Measurements from ENCODE around the gene FBXO36. TPM values are rescaled to one million over a fixed set of nuclear protein-coding genes. Genes with fewer than 3 reads are reported as not detected.
A peak's percentile ranks its signal among the peaks of the same experiment; 100 is the strongest.
"Not testable (repeated sequence)": the region's sequence is repeated elsewhere in the genome, so short reads cannot be mapped to it uniquely, and the experiment has no call there.

The FBXO36 gene
- total and polyA plus RNA-seq, 2 donors (not counting 1 experiment from before 2014, with no cell fraction given), result 3.5 to 5.0 TPM

DNA sequence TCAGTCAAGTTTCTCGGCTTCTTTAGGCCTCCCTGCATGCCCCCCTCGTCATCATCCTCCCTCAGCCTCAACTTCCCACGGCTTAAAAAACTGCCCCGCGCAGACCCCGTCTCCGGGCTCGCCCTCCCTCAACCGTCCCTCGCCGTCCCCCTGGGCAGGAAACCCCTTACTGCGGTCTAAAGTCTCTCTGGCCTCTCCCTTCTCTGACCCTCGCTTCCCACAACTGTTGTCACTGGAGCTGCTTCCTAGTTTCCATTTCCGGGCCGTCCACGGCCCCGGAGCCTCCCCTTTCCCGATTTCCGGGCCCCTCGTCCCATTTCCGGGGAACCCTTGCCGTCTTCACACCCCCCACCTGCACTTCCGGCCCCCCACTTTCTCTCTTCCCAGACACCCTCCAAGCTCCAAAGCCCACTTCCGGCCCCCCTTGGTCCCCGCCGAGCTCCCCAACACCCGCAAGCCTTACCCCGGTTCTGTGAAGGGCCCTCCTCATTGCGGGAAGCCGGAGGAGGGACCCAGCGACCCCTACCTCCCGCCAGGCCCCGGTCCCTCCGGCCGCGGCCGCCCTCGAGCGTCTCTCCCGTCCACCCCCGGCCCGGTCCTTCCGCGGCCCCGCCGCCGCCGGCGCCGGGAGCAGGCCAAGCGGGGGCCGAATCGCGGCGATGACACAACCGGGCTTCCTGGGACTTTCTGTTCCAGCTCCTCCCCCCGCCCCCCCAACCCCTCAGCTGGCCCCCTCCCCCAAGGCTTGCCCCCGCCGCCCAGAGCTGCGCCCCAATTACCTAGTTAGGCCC, 1.0 kb upstream of the FBXO36 start:
- peaks cover 53% of the 10 kb centered on the region for H3K79me2 ChIP-seq (ENCODE audit: control insufficient read depth, insufficient read depth, low read length)
- H3K4me3 ChIP-seq (replicated peaks in 1 of 4; ENCODE audit: control extremely low read depth in 1 of 4, insufficient read depth in 1 of 4, low read depth in 3 of 4, low read length in 4 of 4), result peak overlapping the region; percentile 85 to 97 (median 92)
- peak overlapping the region; percentile 78 for H3K4me2 ChIP-seq (ENCODE audit: extremely low read depth, insufficient read depth, low read length)
- peak; percentile 42 to 63 for DNase-seq (ENCODE audit: low read depth in 2 of 2)
- peak overlapping the region; percentile 97 for H3K27ac ChIP-seq (ENCODE audit: insufficient read depth, low read length)
- peak overlapping the region; percentile 93 for H3K9ac ChIP-seq (ENCODE audit: insufficient read depth, low read length)
- H3K4me1 ChIP-seq (ENCODE audit: control insufficient read depth, extremely low read depth, insufficient read depth, low read length), result no peaks in the 10 kb centered on the region
- no peaks in the 10 kb centered on the region for H3K9me3 ChIP-seq (ENCODE audit: control insufficient read depth, insufficient read depth, low read depth, low read length)
- no peaks in the 10 kb centered on the region for H4K20me1 ChIP-seq (ENCODE audit: control insufficient read depth, extremely low read depth, insufficient read depth, low read length)
- TF ChIP-seq EZH2 (IDR thresholded peaks at IDR 0.05; ENCODE audit: low read length, missing control alignments) (no peak), CTCF (conservative IDR thresholded peaks at IDR 0.05 in 1 of 2, IDR thresholded peaks at IDR 0.05 in 1 of 2; ENCODE audit: low read depth in 1 of 2, low read length in 2 of 2) (no peak)
- peaks cover 3% of the 10 kb centered on the region for H3K36me3 ChIP-seq (ENCODE audit: control insufficient read depth, insufficient read depth, low read length)
- H3K27me3 ChIP-seq (ENCODE audit: control insufficient read depth, insufficient read depth, low read length), result no peaks in the 10 kb centered on the region
- no peak overlapping the region for H2AFZ ChIP-seq (ENCODE audit: low read length)

GRCh38 chr2:229921892-229922448, 333 bp upstream of the FBXO36 start, which contains the start of gene TRIP12:
TSS of gene TRIP12 (minus strand) at chr2:229922009. CDS start at chr2:229880079, 41,930 bp downstream.
- H3K4me2 ChIP-seq (ENCODE audit: extremely low read depth, insufficient read depth, low read length), result peak within 1 kb of the TSS; percentile 78
- no peak for TF ChIP-seq EZH2 (IDR thresholded peaks at IDR 0.05; ENCODE audit: low read length, missing control alignments)
- TF ChIP-seq CTCF (conservative IDR thresholded peaks at IDR 0.05 in 1 of 2, IDR thresholded peaks at IDR 0.05 in 1 of 2; ENCODE audit: low read depth in 1 of 2, low read length in 2 of 2), result no peak
- no peaks in the 10 kb centered on the region for H3K27me3 ChIP-seq (ENCODE audit: control insufficient read depth, insufficient read depth, low read length)
- no peaks in the 10 kb centered on the region for H3K4me1 ChIP-seq (ENCODE audit: control insufficient read depth, extremely low read depth, insufficient read depth, low read length)
- no peaks in the 10 kb centered on the region for H3K9me3 ChIP-seq (ENCODE audit: control insufficient read depth, insufficient read depth, low read depth, low read length)
- H3K36me3 ChIP-seq (ENCODE audit: control insufficient read depth, insufficient read depth, low read length), result peaks cover 3% of the 10 kb centered on the region
- peak; percentile 98 to 99 for DNase-seq (ENCODE audit: low read depth in 2 of 2)
- H3K27ac ChIP-seq (ENCODE audit: insufficient read depth, low read length), result peak within 1 kb of the TSS; percentile 97
- peak within 1 kb of the TSS; percentile 93 for H3K9ac ChIP-seq (ENCODE audit: insufficient read depth, low read length)
- no peaks in the 10 kb centered on the region for H4K20me1 ChIP-seq (ENCODE audit: control insufficient read depth, extremely low read depth, insufficient read depth, low read length)
- H2AFZ ChIP-seq (ENCODE audit: low read length), result peak within 1 kb of the TSS; percentile 98
- peak within 1 kb of the TSS; percentile 85 to 97 (median 92) for H3K4me3 ChIP-seq (replicated peaks in 1 of 4; ENCODE audit: control extremely low read depth in 1 of 4, insufficient read depth in 1 of 4, low read depth in 3 of 4, low read length in 4 of 4)
- peaks cover 48% of the 10 kb centered on the region for H3K79me2 ChIP-seq (ENCODE audit: control insufficient read depth, insufficient read depth, low read length)

GRCh38 chr2:229924541-229924940, 2.2 kb downstream of the FBXO36 start:
- H3K27me3 ChIP-seq (ENCODE audit: control insufficient read depth, insufficient read depth, low read length); H2AFZ ChIP-seq (ENCODE audit: low read length); H3K4me2 ChIP-seq (ENCODE audit: extremely low read depth, insufficient read depth, low read length); H3K27ac ChIP-seq (ENCODE audit: insufficient read depth, low read length); DNase-seq (ENCODE audit: low read depth in 2 of 2); H3K36me3 ChIP-seq (ENCODE audit: control insufficient read depth, insufficient read depth, low read length); H4K20me1 ChIP-seq (ENCODE audit: control insufficient read depth, extremely low read depth, insufficient read depth, low read length); H3K4me3 ChIP-seq (replicated peaks in 1 of 4; ENCODE audit: control extremely low read depth in 1 of 4, insufficient read depth in 1 of 4, low read depth in 3 of 4, low read length in 4 of 4); H3K4me1 ChIP-seq (ENCODE audit: control insufficient read depth, extremely low read depth, insufficient read depth, low read length); H3K9ac ChIP-seq (ENCODE audit: insufficient read depth, low read length); H3K9me3 ChIP-seq (ENCODE audit: control insufficient read depth, insufficient read depth, low read depth, low read length): not testable (repeated sequence)
- peaks cover 25% of the 10 kb centered on the region for H3K79me2 ChIP-seq (ENCODE audit: control insufficient read depth, insufficient read depth, low read length)

Measured in fibroblast of lung (primary cell).